ENCODE results near the gene MYOM1.

DNA sequence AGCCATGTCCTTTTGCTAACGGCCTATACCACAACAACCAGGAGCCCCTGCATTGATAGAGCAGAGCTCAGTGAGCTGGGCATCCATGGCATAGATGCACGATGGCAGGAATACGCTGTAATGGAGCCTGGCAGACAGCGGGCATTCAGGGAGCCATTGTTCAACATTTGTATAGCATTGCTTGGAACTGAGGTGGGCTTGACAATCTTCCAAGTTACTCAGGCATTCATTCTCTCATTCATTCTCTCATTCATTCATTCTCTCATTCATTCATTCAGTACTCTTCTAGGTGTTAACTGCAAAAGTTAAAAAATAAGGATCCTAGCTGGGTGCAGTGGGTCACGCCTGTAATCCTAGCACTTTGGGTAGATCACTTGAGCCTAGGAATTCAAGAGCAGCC, 62.7 kb downstream of the MYOM1 start:
- no peak for TF ChIP-seq RAD21 (IDR thresholded peaks at IDR 0.05; ENCODE audit: low read depth)
- TF ChIP-seq FOXM1 (IDR thresholded peaks at IDR 0.05; ENCODE audit: borderline replicate concordance, low read depth), result no peak
- TF ChIP-seq, protein P1, sequence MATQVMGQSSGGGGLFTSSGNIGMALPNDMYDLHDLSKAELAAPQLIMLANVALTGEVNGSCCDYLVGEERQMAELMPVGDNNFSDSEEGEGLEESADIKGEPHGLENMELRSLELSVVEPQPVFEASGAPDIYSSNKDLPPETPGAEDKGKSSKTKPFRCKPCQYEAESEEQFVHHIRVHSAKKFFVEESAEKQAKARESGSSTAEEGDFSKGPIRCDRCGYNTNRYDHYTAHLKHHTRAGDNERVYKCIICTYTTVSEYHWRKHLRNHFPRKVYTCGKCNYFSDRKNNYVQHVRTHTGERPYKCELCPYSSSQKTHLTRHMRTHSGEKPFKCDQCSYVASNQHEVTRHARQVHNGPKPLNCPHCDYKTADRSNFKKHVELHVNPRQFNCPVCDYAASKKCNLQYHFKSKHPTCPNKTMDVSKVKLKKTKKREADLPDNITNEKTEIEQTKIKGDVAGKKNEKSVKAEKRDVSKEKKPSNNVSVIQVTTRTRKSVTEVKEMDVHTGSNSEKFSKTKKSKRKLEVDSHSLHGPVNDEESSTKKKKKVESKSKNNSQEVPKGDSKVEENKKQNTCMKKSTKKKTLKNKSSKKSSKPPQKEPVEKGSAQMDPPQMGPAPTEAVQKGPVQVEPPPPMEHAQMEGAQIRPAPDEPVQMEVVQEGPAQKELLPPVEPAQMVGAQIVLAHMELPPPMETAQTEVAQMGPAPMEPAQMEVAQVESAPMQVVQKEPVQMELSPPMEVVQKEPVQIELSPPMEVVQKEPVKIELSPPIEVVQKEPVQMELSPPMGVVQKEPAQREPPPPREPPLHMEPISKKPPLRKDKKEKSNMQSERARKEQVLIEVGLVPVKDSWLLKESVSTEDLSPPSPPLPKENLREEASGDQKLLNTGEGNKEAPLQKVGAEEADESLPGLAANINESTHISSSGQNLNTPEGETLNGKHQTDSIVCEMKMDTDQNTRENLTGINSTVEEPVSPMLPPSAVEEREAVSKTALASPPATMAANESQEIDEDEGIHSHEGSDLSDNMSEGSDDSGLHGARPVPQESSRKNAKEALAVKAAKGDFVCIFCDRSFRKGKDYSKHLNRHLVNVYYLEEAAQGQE (IDR thresholded peaks at IDR 0.05; ENCODE audit: low read depth), result no peak
- TF ChIP-seq CEBPB (IDR thresholded peaks at IDR 0.05), result no peak
- TF ChIP-seq, protein P2, sequence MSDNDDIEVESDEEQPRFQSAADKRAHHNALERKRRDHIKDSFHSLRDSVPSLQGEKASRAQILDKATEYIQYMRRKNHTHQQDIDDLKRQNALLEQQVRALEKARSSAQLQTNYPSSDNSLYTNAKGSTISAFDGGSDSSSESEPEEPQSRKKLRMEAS (IDR thresholded peaks at IDR 0.05), result no peak
- no peak for TF ChIP-seq NFIC (IDR thresholded peaks at IDR 0.05)
- TF ChIP-seq TEAD4 (IDR thresholded peaks at IDR 0.05), result no peak
- no peak for TF ChIP-seq EP300 (IDR thresholded peaks at IDR 0.05; ENCODE audit: borderline replicate concordance)
- no peak for TF ChIP-seq YY1 (IDR thresholded peaks at IDR 0.05; ENCODE audit: low read depth)

All from Ishikawa (cell line).